HG03571 (cell line): ENCODE data around the gene DGAT2L6.
"Not testable (repeated sequence)": the region's sequence is repeated elsewhere in the genome, so short reads cannot be mapped to it uniquely, and the experiment has no call there.

Source experiments
- ATAC-seq: cut with Tn5 transposase; IDR thresholded peaks from one replicate; pipeline ENCODE4 v1.9.1; 2021; ENCODE audit not compliant: unreplicated experiment

The DGAT2L6 gene

GRCh38 chrX:70196961-70197720 is 19.9 kb downstream of the DGAT2L6 start:
- ATAC-seq, result no peak

DNA sequence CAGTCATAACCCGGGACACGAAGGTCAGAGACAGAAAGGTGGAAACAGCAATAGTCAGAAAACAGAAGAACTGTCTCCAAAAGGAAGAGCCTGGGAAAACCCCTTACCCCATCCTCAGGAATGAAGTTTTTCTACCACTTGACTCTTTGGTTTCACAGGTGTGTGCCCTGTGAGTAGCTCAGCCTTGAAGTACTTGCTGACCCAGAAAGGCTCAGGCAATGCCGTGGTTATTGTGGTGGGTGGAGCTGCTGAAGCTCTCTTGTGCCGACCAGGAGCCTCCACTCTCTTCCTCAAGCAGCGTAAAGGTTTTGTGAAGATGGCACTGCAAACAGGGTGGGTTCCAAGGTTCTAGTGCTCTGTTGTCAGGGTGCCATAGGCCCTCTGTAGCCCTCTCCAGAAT is 24.4 kb downstream of the DGAT2L6 start:
- no peak for ATAC-seq

DNA sequence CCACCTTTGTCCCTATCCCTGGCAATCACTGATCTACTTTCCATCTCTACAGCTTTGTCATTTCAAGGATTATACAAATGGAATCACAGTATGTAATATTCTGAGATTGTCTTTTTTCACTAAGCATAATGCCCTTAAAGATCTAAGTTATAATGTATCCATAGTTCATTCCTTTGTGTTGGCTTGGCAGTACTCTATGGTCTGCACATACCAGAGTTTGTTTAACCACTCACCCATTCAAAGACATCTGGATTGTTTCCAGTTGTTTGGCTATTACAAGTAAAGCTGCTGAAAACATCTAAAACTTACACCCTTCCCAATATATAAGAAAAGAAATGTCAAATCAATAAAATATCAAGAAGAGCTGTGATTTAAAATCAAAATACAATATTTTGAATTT is 31.2 kb downstream of the DGAT2L6 start:
- ATAC-seq, result no peak

- not testable (repeated sequence) for ATAC-seq
Measured at GRCh38 chrX:70209570-70209969, 32.3 kb downstream of the DGAT2L6 start.

- no peak for ATAC-seq
Measured at GRCh38 chrX:70219938-70220764, 42.9 kb downstream of the DGAT2L6 start.

GRCh38 chrX:70226048-70226447 is 48.8 kb downstream of the DGAT2L6 start:
- no peak for ATAC-seq

DNA sequence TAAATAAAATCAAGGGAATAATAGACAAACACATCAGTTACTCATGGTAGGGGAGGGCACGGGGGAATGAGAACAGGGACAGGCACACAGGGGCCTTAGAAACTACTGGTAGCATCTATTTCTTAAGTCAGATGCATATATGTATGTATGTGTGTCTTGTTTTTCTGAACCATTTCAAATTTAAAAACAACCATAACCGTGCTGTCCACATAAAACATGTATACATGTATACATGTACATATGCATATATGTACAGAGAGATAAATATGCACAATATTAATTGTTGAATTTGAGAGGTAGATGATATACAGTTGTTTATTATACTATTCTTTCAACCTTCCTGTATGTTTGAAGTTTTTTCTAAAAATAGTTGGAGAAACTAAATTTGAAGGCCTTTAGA is 49.4 kb downstream of the DGAT2L6 start:
- ATAC-seq, result no peak

- ATAC-seq, result no peak
Measured at GRCh38 chrX:70231666-70232065, 54.4 kb downstream of the DGAT2L6 start.

DNA sequence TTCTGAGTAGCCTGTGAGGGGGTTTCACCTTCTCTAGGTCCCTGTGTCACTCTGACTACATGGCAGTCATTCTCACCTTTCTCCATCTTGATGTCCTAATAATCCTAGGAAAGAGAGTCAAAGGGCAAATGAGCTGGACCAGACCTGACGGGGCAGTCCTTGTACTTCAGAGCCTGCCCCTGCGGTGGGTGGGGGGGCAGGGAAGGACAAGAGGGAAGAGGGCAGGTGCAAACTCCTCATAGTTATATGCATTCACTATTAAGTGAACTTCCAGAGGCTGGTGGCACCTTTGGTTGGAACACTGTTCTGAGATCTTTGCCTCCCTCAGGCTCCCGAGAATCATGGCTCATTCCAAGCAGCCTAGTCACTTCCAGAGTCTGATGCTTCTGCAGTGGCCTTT is 57.1 kb downstream of the DGAT2L6 start, which contains the start of gene AWAT1:
Gene AWAT1 (plus strand): TSS at position 301 of the 400 bp plus-strand sequence. CDS start 41 bp downstream, at position 342.
- no peak for ATAC-seq

GRCh38 chrX:70240751-70241150 is 63.5 kb downstream of the DGAT2L6 start:
- no peak for ATAC-seq

DNA sequence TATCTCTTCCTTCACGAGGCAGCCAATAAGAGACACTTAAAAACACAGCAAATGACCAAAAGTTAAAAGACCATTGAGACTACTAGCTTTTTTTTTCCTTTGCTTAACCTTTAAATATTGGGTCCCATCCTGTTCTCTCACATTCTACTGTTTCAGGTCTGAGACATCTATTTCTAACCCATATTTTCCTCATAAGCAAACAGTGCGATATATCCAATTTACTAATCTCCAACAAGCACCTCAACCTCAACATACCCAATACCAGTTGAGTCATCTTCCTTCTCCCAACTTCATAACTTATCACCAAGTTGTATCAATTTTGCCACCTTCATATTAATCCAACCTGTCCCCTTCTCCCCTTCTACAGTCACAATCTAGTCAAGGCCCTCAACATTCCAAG is 64.2 kb downstream of the DGAT2L6 start:
- ATAC-seq, result no peak

- ATAC-seq, result not testable (repeated sequence)
Measured at GRCh38 chrX:70243601-70244000, 66.3 kb downstream of the DGAT2L6 start.

GRCh38 chrX:70244881-70245280 is 67.6 kb downstream of the DGAT2L6 start:
- no peak for ATAC-seq

DNA sequence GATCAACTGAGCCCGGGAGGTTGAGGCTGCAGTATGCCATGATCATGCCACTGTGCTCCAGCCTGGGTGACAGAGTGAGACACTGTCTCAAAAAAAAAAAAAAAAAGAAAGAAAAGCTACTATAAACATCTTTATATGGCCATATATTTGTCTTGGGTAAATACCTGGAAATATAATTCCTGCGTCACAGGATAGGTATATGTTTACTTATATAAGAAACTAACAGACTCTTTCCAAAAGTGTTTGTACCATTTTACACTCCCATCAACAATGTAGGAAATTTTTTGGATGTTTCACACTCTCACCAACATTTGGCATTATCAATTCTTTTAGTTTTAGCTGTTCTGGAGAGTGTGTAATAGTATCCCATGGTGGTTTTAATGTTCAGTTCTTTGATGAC is 70.0 kb downstream of the DGAT2L6 start:
- ATAC-seq, result no peak

- ATAC-seq, result no peak
Measured at GRCh38 chrX:70252491-70252890, 75.2 kb downstream of the DGAT2L6 start.

DNA sequence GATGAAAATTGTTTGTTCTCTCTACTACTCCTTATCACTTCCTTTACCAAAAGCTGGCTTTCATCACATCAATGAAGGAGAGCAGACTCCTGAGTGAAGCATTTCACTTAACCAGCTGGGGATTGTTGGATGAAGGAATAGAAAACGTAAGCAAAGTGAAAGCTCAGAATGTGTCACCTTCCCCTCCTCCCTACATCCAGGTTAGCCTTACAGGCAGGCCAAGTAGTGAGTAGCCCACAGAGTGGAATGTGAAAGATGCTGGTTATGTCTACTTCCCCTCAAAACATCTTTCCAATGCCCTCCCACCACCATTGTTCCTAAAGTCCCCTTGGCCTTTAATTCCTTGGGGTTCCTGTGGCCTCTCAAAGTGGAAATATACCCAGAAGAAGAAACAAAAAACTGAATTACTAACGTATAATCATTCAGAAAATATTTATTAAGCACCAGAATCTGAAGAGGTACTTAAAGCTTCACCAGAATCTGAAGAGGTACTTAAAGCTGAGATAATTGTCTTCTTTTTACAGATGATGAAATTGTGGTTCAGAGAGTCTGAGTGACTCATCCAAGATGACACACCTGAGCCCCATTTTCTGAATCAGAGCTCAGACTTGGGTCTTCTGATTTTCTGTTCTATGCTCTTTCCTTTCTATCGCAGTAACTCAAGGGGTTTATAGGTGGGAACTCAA is 76.2 kb downstream of the DGAT2L6 start:
- ATAC-seq, result no peak

DNA sequence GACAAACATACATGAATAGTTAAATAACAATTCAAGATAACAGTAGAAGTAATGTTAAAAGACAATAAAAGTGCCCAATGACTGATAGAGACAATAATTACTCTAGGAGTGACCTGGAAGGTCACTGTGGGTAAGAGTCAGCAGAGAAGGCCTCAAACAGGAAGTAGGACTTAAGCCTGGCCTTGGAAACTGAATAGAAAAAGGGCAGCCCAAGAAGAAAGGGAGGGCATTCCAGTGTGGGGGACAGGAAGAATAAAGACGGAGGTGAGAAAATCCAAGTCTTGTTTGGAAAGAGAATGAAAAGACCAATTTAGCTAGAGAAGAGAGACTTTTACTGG is 76.7 kb downstream of the DGAT2L6 start:
- ATAC-seq, result no peak

DNA sequence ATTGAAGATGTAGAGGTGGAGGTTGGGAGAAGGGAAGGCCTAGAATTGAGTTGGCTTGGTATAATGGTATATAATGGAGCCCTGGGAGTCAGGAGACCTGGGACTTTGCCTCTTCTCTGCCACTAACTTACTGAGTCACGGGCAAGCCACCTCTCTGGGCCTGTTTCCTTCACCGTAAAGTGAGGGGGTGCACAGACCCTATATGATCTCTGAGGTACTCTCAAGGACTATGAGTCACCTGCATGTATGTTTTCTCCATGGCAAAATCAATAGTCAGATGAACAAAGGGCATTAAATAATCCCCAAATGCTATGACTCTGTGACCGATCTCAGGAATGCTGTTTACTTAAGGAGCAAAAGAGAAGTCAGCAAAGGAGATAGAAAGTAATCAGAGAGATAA is 77.6 kb downstream of the DGAT2L6 start:
- ATAC-seq, result no peak
